Activated CD8-positive, alpha-beta memory T cell treated with anti-CD3 and anti-CD28 coated beads for 48 hours (primary cell): ENCODE results near the gene MARCOL.

ENCODE experiments used
- DNase-seq, 3 experiments: peaks; one replicate each; pipeline ENCODE4 v3.0.0-alpha.2; 2020; ENCODE audit warnings: low read depth in 2 of 3, low spot score in 2 of 3

The MARCOL gene

GRCh38 chr5:148238418-148238794, at the start of gene MARCOL:
Gene MARCOL, plus strand, starts transcription at chr5:148238525. Its CDS starts 73 bp downstream, at chr5:148238598.
- DNase-seq: no peak

GRCh38 chr5:148191010-148191409, 47.3 kb upstream of the MARCOL start:
- no peak for DNase-seq

GRCh38 chr5:148193202-148193601, 45.1 kb upstream of the MARCOL start:
- DNase-seq: no peak

GRCh38 chr5:148201151-148201550, 37.2 kb upstream of the MARCOL start:
- no peak for DNase-seq

GRCh38 chr5:148202531-148203203, 35.7 kb upstream of the MARCOL start, which contains the start of gene SPINK6:
Gene SPINK6, plus strand, starts transcription at chr5:148203042. Its CDS starts 55 bp downstream, at chr5:148203097.
- DNase-seq: no peak

- no peak for DNase-seq
Measured at GRCh38 chr5:148205044-148205806, 33.1 kb upstream of the MARCOL start.

GRCh38 chr5:148205865-148206264, 32.5 kb upstream of the MARCOL start:
- no peak for DNase-seq

GRCh38 chr5:148206620-148207019, 31.7 kb upstream of the MARCOL start:
- DNase-seq: no peak

- no peak for DNase-seq
Measured at GRCh38 chr5:148208226-148208625, 30.1 kb upstream of the MARCOL start.

GRCh38 chr5:148209151-148209770, 29.1 kb upstream of the MARCOL start:
- no peak for DNase-seq

GRCh38 chr5:148214665-148215185, 23.6 kb upstream of the MARCOL start:
- DNase-seq: no peak

- no peak for DNase-seq
Measured at GRCh38 chr5:148221508-148221907, 16.8 kb upstream of the MARCOL start.

GRCh38 chr5:148224117-148224742, 14.1 kb upstream of the MARCOL start:
- no peak for DNase-seq

- DNase-seq: no peak
Measured at GRCh38 chr5:148228392-148228984, 9.8 kb upstream of the MARCOL start.

GRCh38 chr5:148229840-148230239, 8.5 kb upstream of the MARCOL start:
- no peak for DNase-seq

GRCh38 chr5:148230240-148230639, 8.1 kb upstream of the MARCOL start:
- no peak for DNase-seq

- no peak for DNase-seq
Measured at GRCh38 chr5:148237785-148238417, 424 bp upstream of the MARCOL start.

GRCh38 chr5:148248894-148249293, 10.6 kb downstream of the MARCOL start:
- DNase-seq: no peak

- DNase-seq: no peak
Measured at GRCh38 chr5:148255456-148255855, 17.1 kb downstream of the MARCOL start.

GRCh38 chr5:148259288-148259687, 21.0 kb downstream of the MARCOL start:
- no peak for DNase-seq

GRCh38 chr5:148261221-148261620, 22.9 kb downstream of the MARCOL start:
- no peak for DNase-seq
